ENCODE results near the gene TMEM144.

The TMEM144 gene

DNA sequence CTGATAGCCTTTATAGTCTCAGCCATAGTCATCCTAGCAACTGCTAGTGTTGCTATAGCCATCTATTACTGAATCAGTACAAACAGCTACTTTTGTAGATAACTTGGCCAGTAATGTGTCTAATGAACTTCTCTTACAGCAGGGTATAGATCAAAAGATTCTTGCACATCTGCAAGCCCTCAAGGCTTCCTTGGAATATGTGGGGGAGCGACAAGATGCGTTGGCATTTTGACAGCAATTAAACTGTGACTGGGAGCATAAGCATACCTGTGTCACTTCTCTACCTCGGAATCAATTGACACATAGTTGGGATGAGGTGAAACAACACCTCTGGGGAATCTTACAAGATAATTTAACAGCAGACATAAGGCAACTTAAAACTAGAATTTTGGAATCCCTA lies 87.6 kb downstream of the TMEM144 start:
- TF ChIP-seq, protein P1, sequence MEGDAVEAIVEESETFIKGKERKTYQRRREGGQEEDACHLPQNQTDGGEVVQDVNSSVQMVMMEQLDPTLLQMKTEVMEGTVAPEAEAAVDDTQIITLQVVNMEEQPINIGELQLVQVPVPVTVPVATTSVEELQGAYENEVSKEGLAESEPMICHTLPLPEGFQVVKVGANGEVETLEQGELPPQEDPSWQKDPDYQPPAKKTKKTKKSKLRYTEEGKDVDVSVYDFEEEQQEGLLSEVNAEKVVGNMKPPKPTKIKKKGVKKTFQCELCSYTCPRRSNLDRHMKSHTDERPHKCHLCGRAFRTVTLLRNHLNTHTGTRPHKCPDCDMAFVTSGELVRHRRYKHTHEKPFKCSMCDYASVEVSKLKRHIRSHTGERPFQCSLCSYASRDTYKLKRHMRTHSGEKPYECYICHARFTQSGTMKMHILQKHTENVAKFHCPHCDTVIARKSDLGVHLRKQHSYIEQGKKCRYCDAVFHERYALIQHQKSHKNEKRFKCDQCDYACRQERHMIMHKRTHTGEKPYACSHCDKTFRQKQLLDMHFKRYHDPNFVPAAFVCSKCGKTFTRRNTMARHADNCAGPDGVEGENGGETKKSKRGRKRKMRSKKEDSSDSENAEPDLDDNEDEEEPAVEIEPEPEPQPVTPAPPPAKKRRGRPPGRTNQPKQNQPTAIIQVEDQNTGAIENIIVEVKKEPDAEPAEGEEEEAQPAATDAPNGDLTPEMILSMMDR (IDR thresholded peaks at IDR 0.05; ENCODE audit: low read depth, low read length, missing control alignments) = no peak

DNA sequence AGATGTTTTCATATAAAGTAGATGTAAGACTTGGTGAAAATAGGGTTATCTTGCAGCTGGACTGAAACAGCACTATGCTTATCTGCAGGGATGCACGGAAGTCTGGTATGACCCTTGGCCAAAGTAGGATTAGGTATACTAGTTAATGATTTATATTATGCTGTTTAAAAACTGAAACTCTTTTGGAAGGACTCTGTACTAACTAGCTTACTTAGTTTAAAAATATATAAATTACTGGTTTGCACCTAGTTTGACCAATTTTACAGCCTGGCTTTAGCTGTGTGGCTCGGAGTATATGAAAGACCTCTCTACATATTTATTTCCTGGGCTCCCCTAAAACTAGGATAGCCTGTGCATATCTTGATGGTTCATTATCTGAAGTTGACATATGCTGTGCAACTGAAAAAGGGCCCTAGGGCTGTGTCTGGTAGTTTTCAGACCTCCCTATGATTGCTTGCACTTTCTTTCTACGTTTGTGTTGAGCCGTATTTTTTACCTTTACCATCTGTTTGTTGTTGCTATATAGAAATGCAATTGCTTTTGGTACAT lies 89.2 kb downstream of the TMEM144 start:
- in situ Hi-C loops (cut with HindIII; ENCODE audit: low sequenced_read_pairs) = no loop called here
- no peak overlapping the region for H3K4me3 ChIP-seq (ENCODE audit: low read depth, low read length)
- TF ChIP-seq, protein P1 (IDR thresholded peaks at IDR 0.05; ENCODE audit: low read depth, low read length, missing control alignments) = no peak
- no peak for DNase-seq (ENCODE audit: low read depth)

More for the DNA sequence above, 87.6 kb downstream of the TMEM144 start:
- no peak for DNase-seq (ENCODE audit: low read depth)
- no peak overlapping the region for H3K4me3 ChIP-seq (ENCODE audit: low read depth, low read length)
- in situ Hi-C loops (cut with HindIII; ENCODE audit: low sequenced_read_pairs) = no loop called here

DNA sequence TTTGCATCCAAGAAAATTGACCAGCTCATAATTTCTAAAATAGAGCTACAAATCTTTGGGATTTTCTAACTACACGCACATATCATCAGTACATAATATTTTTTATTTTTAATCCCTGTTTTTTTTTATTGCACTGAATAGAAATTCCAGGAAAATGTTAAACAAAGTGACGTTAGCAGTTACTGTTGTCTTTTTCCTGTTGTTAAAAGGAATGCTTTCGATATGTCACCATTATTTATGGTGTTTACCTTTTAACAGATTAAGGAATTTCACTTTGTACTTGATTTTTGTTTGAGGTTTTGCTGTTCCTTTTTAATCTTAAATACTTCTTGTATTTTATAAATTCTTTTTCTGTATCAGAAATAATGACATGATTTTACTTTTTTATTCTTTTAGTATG lies 89.7 kb downstream of the TMEM144 start:
- H3K4me3 ChIP-seq (ENCODE audit: low read depth, low read length) = no peak overlapping the region
- in situ Hi-C loops (cut with HindIII; ENCODE audit: low sequenced_read_pairs) = no loop called here
- DNase-seq (ENCODE audit: low read depth) = no peak
- TF ChIP-seq, protein P1 (IDR thresholded peaks at IDR 0.05; ENCODE audit: low read depth, low read length, missing control alignments) = no peak

DNA sequence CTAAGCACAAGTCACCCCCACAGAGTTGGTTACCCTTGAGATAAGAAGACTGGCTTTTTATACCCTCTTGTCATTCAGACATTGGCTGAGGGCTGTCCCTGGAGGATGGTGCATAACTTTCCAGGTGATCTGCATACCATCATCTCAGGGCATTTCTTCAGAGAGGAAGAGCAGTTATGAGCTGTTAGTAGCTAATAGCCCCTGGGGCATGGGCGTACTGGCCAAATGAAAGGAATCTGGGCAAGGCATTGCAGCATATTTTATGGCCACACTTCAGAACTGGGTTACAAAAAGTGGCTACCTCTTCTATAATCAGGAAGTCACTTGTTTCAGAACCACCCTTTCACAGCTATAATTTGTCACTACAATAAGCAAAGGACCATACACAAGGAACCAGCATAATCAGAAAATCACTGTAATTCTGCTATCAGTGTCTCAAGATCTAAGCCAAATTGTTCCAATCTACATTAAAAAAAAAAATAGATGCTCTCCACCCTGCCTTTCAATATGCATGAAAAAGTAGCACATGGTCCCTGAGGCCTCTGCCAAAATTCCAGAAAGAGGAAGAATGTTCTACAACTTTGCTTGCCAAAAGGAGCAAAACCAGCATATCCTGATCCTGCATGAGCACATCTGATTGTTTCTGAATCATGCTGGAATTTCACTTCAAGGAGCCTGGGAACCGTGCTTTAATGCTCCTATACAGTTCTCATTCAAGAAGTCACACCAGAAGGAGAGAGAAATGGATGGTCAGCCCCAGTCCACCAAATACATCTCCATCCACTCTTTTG lies 92.0 kb downstream of the TMEM144 start:
- TF ChIP-seq, protein P1 (IDR thresholded peaks at IDR 0.05; ENCODE audit: low read depth, low read length, missing control alignments) = no peak
- in situ Hi-C loops (cut with HindIII; ENCODE audit: low sequenced_read_pairs) = no loop called here
- H3K4me3 ChIP-seq (ENCODE audit: low read depth, low read length) = no peak overlapping the region
- peak; percentile 66 for DNase-seq (ENCODE audit: low read depth)

DNA sequence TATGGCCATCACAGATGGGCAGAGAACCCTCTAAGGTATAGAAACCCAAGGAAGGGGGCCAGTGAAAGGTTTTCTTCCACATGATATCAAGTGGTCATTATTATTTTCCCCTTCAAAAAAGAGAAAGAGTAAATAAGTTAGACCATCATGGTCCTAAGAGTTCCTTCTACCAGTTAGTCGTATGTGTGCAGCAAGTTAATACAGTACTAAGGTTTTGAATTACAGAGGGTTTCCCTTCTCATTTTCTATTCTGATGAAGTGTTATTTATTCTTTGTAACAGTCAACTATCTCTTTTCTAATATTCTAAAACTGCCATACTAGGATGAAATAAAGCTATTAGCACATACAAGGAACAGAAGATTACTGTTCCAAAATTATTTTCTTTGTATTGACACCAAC lies 94.4 kb downstream of the TMEM144 start:
- no peak for DNase-seq (ENCODE audit: low read depth)
- H3K4me3 ChIP-seq (ENCODE audit: low read depth, low read length) = no peak overlapping the region
- TF ChIP-seq, protein P1 (IDR thresholded peaks at IDR 0.05; ENCODE audit: low read depth, low read length, missing control alignments) = no peak
- in situ Hi-C loops (cut with HindIII; ENCODE audit: low sequenced_read_pairs) = no loop called here

Measured in astrocyte of the cerebellum (primary cell).